GM21576 (cell line): ENCODE results near the gene CNTN5.

Experiments
- ATAC-seq: cut with Tn5 transposase; IDR thresholded peaks from one replicate; pipeline ENCODE4 v1.9.1; 2021; ENCODE audit warnings: mild to moderate bottlenecking, moderate library complexity; ENCODE audit not compliant: unreplicated experiment

The CNTN5 gene

DNA sequence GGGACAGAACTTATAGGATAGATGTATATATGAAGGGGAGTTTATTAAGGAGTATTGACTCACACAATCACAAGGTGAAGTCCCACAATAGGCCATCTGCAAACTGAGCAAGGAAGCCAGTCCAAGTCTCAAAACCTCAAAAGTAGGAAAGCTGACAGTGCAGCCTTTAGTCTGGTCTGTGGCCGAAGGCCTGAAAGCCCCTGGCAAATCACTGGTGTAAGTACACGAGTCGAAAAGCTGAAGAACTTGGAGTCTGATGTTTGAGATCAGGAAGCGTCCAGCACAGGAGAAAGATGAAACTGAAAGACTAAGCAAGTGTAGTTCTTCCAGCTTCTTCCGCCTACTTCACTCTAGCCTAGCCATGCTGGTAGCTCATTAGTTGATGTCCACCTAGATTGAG lies 866.7 kb downstream of the CNTN5 start:
- no peak for ATAC-seq

DNA sequence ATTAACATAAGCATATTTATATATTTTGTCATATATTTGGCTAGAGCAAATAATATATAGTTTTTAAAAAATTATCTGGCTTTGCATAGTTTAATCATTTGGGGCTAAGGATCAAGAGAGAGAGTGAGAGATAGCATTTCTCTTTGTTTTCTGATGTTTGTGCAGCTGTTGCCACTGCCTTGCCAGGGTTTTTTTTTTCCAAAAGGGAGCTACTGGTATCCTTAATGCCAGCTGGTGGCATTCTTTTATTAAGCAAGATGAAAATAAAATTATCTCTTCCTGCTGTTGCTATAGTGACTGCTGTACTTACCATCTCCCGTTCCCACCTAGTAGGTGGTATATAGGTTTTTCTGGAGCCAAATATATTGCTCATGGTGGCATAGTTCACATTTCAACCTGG lies 873.1 kb downstream of the CNTN5 start:
- no peak for ATAC-seq

DNA sequence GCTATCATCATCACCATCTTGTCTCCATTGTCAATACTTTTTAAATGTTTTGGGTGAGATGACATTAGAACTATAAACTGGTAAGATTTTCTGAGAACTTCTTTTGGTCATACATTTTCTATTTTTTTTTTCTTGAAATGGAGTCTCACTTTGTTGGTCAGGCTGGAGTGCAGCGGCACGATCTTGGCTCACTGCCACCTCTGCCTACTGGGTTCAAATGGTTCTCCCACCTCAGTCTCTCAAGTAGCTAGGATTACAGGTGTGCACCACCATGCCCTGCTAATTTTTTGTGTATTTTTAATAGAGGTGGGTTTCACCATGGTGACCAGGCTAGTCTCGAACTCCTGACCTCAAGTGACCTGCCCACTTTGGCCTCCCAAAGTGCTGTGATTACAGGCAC lies 880.4 kb downstream of the CNTN5 start:
- ATAC-seq: no peak

GRCh38 chr11:99911116-99911515 lies 890.4 kb downstream of the CNTN5 start:
- no peak for ATAC-seq

DNA sequence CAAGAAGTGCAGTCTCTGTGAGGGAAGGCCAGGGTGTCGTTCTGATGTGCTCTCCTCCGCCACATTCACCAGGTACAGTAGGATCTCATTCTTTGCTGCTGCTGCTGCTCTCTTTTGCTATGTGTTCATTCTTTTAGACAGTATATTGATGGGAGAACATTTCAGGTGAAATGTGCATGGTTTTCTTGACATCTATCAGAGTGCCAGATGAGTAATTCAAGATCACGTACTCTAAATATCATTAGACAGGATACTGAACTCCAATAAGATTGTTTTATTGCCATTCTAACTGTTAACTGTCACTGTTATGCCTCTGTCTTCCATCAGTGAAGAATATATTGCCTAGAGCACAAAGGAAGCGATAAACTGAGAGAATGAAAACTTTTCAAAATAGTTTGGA lies 895.3 kb downstream of the CNTN5 start:
- no peak for ATAC-seq

DNA sequence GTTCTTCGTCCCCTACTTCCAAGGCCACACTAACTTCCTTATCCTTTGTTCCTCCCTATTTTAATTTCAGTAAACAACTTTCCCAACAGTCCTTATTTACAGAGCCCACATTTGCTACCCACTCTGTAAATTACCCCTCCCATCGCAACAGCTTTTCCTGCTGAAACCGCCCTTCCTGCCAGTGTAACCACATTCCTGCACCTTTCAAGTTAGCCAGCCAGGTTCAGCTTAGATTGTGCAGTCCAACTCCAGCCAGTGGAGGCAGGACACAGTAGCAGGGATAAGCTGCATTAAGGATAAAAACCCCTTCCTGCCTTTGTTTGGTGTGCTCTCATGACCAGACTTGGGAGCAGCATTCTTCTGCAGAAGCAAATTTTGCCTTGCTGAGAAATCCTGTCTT lies 898.0 kb downstream of the CNTN5 start:
- no peak for ATAC-seq

- ATAC-seq: no peak
Measured at GRCh38 chr11:99920956-99921355, 900.2 kb downstream of the CNTN5 start.

DNA sequence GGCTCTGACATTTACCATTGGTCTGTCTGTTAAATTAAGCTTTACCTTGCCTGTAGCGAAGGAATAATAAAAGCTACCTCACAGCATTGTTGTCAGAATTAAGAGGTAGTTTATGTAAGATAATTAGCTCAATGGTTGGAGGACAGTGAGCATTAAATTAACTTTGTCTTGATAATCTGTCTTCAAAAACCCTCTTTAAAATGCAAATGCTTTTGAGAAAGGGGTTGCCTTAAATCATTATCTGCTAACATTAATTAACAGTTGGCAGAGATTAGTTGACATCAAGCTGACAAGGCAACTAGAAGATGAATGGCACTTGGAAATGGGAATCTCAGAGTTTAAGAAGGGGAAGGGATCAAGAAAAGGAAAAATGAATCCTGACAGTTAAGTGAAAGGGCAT lies 905.2 kb downstream of the CNTN5 start:
- ATAC-seq: no peak

DNA sequence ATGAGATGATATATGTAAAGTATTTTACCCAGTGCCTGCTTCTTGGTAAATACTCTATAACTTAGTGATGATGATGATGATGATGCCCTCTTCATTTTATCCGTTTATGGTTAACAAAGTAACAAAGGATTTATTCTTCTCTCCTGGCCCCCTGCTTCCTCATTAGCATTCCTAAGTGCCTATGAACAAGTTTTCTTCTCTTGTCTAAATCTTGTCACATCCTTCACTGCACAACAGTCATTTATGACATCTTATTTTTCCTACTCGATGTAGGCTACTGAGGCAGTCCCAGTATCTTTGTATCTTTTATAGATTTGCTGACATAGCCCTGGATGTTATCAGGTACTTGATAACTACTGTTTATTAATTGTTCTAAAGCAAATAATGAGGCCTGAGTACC lies 911.9 kb downstream of the CNTN5 start:
- ATAC-seq: no peak

DNA sequence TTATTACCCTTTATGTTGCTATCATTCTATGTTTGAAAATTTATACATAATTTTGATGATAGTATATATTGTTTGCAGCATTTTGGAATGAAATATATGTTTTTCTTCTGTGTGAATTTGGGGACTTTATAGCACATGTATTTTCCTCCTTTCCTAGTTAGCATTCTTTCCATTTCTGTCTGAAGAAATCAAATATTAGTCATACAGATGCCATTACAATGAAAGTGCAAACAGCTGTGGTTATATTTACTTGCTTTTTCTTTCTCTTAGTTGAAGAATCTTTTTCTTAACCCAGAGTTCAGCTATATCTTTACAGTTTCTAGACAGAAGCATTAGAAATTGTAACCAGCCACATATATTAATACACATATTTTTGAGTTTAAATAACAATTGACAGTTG lies 913.3 kb downstream of the CNTN5 start:
- ATAC-seq: no peak

GRCh38 chr11:99937330-99937729 lies 916.6 kb downstream of the CNTN5 start:
- no peak for ATAC-seq

GRCh38 chr11:99952816-99953215 lies 932.1 kb downstream of the CNTN5 start:
- no peak for ATAC-seq

DNA sequence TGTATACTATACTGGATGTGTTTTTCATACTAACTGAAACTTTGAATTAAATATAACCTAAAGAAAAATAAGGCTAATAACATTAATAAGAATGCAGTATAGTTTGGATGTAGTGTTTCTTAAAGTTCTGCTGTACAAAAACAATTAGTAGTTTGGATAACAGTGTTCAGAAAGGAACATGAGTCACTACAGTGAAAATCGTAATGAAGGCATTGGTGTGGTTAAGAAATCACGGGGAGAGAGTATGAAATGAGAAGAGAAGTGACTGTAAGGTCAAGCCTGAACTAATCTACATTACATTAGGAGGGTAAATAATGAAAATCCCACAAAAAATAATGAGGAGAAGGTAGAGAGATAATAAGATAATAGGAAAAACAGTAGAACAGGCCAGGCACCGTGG lies 939.8 kb downstream of the CNTN5 start:
- ATAC-seq: no peak

GRCh38 chr11:99968336-99968735 lies 947.6 kb downstream of the CNTN5 start:
- no peak for ATAC-seq

- no peak for ATAC-seq
Measured at GRCh38 chr11:99973993-99974392, 953.2 kb downstream of the CNTN5 start.

DNA sequence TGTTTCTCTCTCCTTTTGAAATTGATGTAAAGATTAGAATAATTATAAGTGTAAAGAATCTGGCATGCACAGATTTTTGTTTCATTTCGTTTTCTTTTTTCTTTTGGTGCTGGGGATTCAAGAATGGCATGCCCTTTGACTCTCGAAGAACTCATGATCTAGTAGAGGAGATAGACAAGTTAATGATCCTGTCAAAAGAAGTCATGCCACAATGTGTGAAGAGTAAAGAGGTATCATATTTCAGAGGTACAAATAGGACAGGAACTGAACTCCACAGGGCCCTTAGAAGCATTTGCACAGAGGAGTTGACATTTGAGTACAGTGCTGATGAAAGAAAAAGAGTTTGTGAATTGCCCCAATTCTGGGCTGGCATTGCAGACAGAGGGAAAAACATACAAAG lies 958.3 kb downstream of the CNTN5 start:
- no peak for ATAC-seq

DNA sequence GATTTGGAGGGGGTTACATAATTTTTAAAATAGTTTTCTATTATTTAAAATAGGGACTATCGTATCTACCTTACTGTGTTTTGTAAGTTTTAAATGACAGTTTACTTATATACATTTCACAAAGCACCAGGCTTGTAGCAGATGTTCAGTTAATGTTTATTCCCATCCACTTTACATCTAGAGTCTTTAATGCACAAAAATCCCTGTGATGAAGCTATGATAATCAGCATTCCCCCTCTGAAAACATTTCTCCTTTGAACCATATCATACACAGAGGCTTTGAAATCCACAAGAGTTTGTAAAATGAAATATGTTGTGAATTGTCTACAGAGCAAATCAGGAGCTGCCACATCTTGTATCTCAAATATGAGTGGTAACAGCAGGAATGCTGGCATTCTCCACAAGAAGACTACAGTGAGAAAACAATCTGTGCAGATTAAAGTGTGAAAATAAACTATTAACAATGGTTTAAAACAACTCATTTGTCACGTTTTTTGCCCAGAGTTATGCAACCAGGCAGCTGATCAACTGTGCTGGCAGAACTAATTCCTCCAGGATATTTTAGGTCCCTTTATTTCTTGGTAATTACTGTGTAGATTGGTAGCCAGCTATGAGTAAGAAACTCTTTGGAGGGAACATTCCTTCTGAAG lies 967.2 kb downstream of the CNTN5 start:
- ATAC-seq: no peak

GRCh38 chr11:99988471-99988837 lies 967.7 kb downstream of the CNTN5 start:
- ATAC-seq: no peak

- no peak for ATAC-seq
Measured at GRCh38 chr11:100003985-100004384, 983.2 kb downstream of the CNTN5 start.

DNA sequence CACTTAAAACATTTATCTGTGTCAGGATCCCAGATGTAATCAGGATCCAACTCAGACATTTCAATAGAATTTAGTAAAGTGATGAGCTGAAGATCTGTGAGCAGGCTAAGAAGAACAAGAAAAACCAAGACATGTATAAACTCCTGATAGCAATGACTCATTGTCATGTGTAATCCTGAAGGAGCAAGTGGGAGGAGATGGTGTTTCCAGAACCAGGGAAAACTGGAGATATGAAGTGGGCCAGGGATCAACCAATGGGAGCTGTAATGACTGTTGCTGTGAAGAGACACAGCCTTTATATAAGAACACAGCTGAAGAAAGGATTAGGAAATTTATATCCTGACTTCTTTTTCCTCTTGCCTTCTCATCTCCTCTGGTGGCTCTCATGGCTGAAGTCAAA lies 983.8 kb downstream of the CNTN5 start:
- ATAC-seq: no peak

DNA sequence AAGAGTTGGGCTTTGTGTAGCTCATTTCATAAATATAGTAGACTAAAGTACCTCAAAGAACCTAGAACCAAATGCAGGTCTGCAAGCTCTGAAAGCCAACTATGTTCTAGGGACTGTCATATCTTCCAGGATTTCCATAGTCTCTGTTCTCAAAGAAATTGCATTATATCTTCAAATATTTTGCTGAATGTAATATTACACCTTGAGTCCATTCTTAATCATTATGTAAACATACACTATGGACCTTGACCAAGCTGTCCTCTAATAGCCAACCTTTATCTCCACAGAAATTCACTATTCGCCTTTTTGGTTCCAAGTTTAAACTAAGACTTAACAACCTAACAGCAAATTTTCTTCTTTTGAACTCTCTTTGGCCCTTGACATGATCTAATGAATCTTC lies 987.7 kb downstream of the CNTN5 start:
- ATAC-seq: no peak

GRCh38 chr11:100009728-100010127 lies 989.0 kb downstream of the CNTN5 start:
- no peak for ATAC-seq

GRCh38 chr11:100010393-100010792 lies 989.6 kb downstream of the CNTN5 start:
- ATAC-seq: no peak

DNA sequence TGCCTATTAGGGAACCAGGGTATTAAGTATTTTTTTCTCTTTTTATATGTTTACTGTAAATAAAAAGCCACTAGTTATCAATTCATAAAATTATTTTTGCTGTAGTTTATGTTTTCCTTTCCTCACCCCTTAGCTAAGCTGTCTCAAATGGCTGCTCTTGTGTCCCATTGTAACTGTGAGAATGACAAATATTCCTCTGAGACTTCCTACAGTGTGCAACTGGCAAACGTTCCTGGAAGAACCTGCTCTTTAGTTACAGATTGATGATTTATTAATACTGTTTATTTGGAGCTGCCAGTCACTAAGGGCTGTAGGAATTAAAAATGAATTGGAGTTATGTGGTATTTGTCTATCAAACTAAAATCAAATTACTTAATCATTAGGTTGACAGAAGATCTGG lies 990.9 kb downstream of the CNTN5 start:
- ATAC-seq: no peak
